Activated T-helper 2 cell treated with anti-CD3 and anti-CD28 coated beads, Interferon-gamma antibody, Interleukin-2, Interleukin-4, amounts not matched to agents 10 μg/mL and 5 μg/mL and 100 μg/mL, durations not matched to agents 14 hours and 24 hours and 36 hours (primary cell): ENCODE measurements around the gene ILDR2. TPM values are rescaled to one million over a fixed set of nuclear protein-coding genes. Genes with fewer than 3 reads are reported as not detected.

Experiments
- DNase-seq: peaks from one replicate; pipeline ENCODE4 v3.0.0; 2021; ENCODE audit warnings: low spot score
- H3K27ac Mint-ChIP-seq: one replicate; pipeline ENCODE4 v1.8.0; 2021; ENCODE audit warnings: mixed read lengths
- H3K27me3 Mint-ChIP-seq: one replicate; pipeline ENCODE4 v1.8.0; 2021; ENCODE audit warnings: low read depth, mixed read lengths
- H3K36me3 Mint-ChIP-seq: one replicate; pipeline ENCODE4 v1.8.0; 2021; ENCODE audit warnings: low read depth, mixed read lengths
- H3K4me1 Mint-ChIP-seq: one replicate; pipeline ENCODE4 v1.8.0; 2021; ENCODE audit warnings: low read depth, mixed read lengths
- H3K4me3 Mint-ChIP-seq: one replicate; pipeline ENCODE4 v1.8.0; 2021; ENCODE audit warnings: low read depth, mild to moderate bottlenecking, moderate library complexity, mixed read lengths
- H3K9me3 Mint-ChIP-seq: one replicate; pipeline ENCODE4 v1.8.0; 2021; ENCODE audit warnings: mixed read lengths
- intact Hi-C: fragments of 100-400 bp; cut with micrococcal nuclease; formaldehyde crosslinking; loops from one replicate; pipeline ENCODE4 v1.15.1; 2023
- total RNA-seq: library from RNA; stranded (reverse); gene quantifications from 2 replicates; pipeline ENCODE4 v1.2.3, GENCODE V29; 2022

Gene ILDR2
- total RNA-seq, 1 donor from 2014 or later = 18.5 TPM

GRCh38 chr1:166933140-166933539 lies 42.2 kb downstream of the ILDR2 start:
- no peaks in the 10 kb centered on the region for H3K4me1 Mint-ChIP-seq
- intact Hi-C loops = no loop called here
- no peaks in the 10 kb centered on the region for H3K9me3 Mint-ChIP-seq
- no peak for DNase-seq
- no peaks in the 10 kb centered on the region for H3K36me3 Mint-ChIP-seq
- H3K27me3 Mint-ChIP-seq = no peaks in the 10 kb centered on the region
- no peak overlapping the region for H3K4me3 Mint-ChIP-seq
- no peak overlapping the region for H3K27ac Mint-ChIP-seq

- Mint-ChIP-seq H3K9me3 (no peaks in the 10 kb centered on the region), H3K27ac (no peak overlapping the region), H3K4me1 (no peaks in the 10 kb centered on the region), H3K27me3 (no peaks in the 10 kb centered on the region), H3K36me3 (peaks cover 7% of the 10 kb centered on the region), H3K4me3 (no peak overlapping the region)
- intact Hi-C loops = no loop called here
- DNase-seq = no peak
Measured at GRCh38 chr1:166929911-166930310, 45.4 kb downstream of the ILDR2 start.

GRCh38 chr1:166927701-166928100 lies 47.6 kb downstream of the ILDR2 start:
- Mint-ChIP-seq H3K4me3 (no peak overlapping the region), H3K27ac (no peak overlapping the region), H3K4me1 (no peaks in the 10 kb centered on the region), H3K27me3 (no peaks in the 10 kb centered on the region), H3K36me3 (peaks cover 9% of the 10 kb centered on the region), H3K9me3 (no peaks in the 10 kb centered on the region)
- intact Hi-C loops = no loop called here
- no peak for DNase-seq

- Mint-ChIP-seq H3K27ac (no peak overlapping the region), H3K4me1 (no peaks in the 10 kb centered on the region), H3K27me3 (peaks cover 15% of the 10 kb centered on the region), H3K9me3 (no peaks in the 10 kb centered on the region), H3K36me3 (peaks cover 18% of the 10 kb centered on the region), H3K4me3 (no peak overlapping the region)
- intact Hi-C loops = no loop called here
- no peak for DNase-seq
Measured at GRCh38 chr1:166925810-166926478, 49.4 kb downstream of the ILDR2 start.

GRCh38 chr1:166924823-166925541 lies 50.4 kb downstream of the ILDR2 start:
- DNase-seq = no peak
- Mint-ChIP-seq H3K9me3 (no peaks in the 10 kb centered on the region), H3K27ac (no peak overlapping the region), H3K36me3 (peaks cover 21% of the 10 kb centered on the region), H3K4me3 (no peak overlapping the region), H3K4me1 (no peaks in the 10 kb centered on the region), H3K27me3 (peaks cover 21% of the 10 kb centered on the region)
- intact Hi-C loops = no loop called here

- no peak for DNase-seq
- H3K27ac Mint-ChIP-seq = no peak overlapping the region
- H3K36me3 Mint-ChIP-seq = peaks cover 39% of the 10 kb centered on the region
- no peaks in the 10 kb centered on the region for H3K9me3 Mint-ChIP-seq
- H3K27me3 Mint-ChIP-seq = peaks cover 29% of the 10 kb centered on the region
- no peaks in the 10 kb centered on the region for H3K4me1 Mint-ChIP-seq
- H3K4me3 Mint-ChIP-seq = peak overlapping the region; percentile 26
- intact Hi-C loops = no loop called here
Measured at GRCh38 chr1:166920561-166921475, 54.5 kb downstream of the ILDR2 start.

GRCh38 chr1:166918956-166919316 lies 56.4 kb downstream of the ILDR2 start:
- no peaks in the 10 kb centered on the region for H3K4me1 Mint-ChIP-seq
- no peak overlapping the region for H3K4me3 Mint-ChIP-seq
- peaks cover 29% of the 10 kb centered on the region for H3K27me3 Mint-ChIP-seq
- no peak for DNase-seq
- H3K27ac Mint-ChIP-seq = no peak overlapping the region
- intact Hi-C loops = no loop called here
- H3K9me3 Mint-ChIP-seq = no peaks in the 10 kb centered on the region
- H3K36me3 Mint-ChIP-seq = peaks cover 35% of the 10 kb centered on the region

GRCh38 chr1:166918088-166918955 lies 57.0 kb downstream of the ILDR2 start:
- Mint-ChIP-seq H3K27me3 (peaks cover 29% of the 10 kb centered on the region), H3K27ac (no peak overlapping the region), H3K4me1 (no peaks in the 10 kb centered on the region), H3K4me3 (no peak overlapping the region), H3K9me3 (no peaks in the 10 kb centered on the region), H3K36me3 (peaks cover 35% of the 10 kb centered on the region)
- intact Hi-C loops = no loop called here
- no peak for DNase-seq

- intact Hi-C loops = no loop called here
- H3K27me3 Mint-ChIP-seq = peaks cover 17% of the 10 kb centered on the region
- peaks cover under 1% of the 10 kb centered on the region for H3K4me1 Mint-ChIP-seq
- no peak overlapping the region for H3K4me3 Mint-ChIP-seq
- H3K9me3 Mint-ChIP-seq = peaks cover 10% of the 10 kb centered on the region
- H3K27ac Mint-ChIP-seq = no peak overlapping the region
- DNase-seq = no peak
- H3K36me3 Mint-ChIP-seq = peaks cover 27% of the 10 kb centered on the region
Measured at GRCh38 chr1:166915941-166916340, 59.4 kb downstream of the ILDR2 start.

- intact Hi-C loops = no loop called here
- peaks cover 10% of the 10 kb centered on the region for H3K9me3 Mint-ChIP-seq
- H3K4me3 Mint-ChIP-seq = no peak overlapping the region
- no peak for DNase-seq
- H3K4me1 Mint-ChIP-seq = peaks cover 6% of the 10 kb centered on the region
- H3K27me3 Mint-ChIP-seq = peaks cover 12% of the 10 kb centered on the region
- H3K27ac Mint-ChIP-seq = no peak overlapping the region
- H3K36me3 Mint-ChIP-seq = peaks cover 24% of the 10 kb centered on the region
Measured at GRCh38 chr1:166915042-166915441, 60.3 kb downstream of the ILDR2 start.

- intact Hi-C loops = loop anchor here (5.0 kb wide), 1 partner anchor 208 kb away; no protein-coding TSS in a partner anchor
- Mint-ChIP-seq H3K4me3 (no peak overlapping the region), H3K9me3 (peaks cover 10% of the 10 kb centered on the region), H3K27ac (no peak overlapping the region), H3K27me3 (peaks cover 5% of the 10 kb centered on the region), H3K36me3 (peaks cover 17% of the 10 kb centered on the region), H3K4me1 (peaks cover 6% of the 10 kb centered on the region)
- DNase-seq = no peak
Measured at GRCh38 chr1:166914111-166914510, 61.2 kb downstream of the ILDR2 start.

GRCh38 chr1:166911624-166912023 lies 63.7 kb downstream of the ILDR2 start:
- H3K27ac Mint-ChIP-seq = no peak overlapping the region
- H3K9me3 Mint-ChIP-seq = peaks cover 10% of the 10 kb centered on the region
- intact Hi-C loops = loop anchor here (2.0 to 5.0 kb wide), 2 partner anchors 61 to 211 kb away; no protein-coding TSS in a partner anchor
- peaks cover 3% of the 10 kb centered on the region for H3K36me3 Mint-ChIP-seq
- DNase-seq = no peak
- peaks cover 3% of the 10 kb centered on the region for H3K27me3 Mint-ChIP-seq
- no peak overlapping the region for H3K4me3 Mint-ChIP-seq
- peaks cover 14% of the 10 kb centered on the region for H3K4me1 Mint-ChIP-seq
